Tibial nerve (tissue), 4 donors: ENCODE results near the gene SIVA1. TPM values are rescaled to one million over a fixed set of nuclear protein-coding genes. Genes with fewer than 3 reads are reported as not detected.
A peak's percentile ranks its signal among the peaks of the same experiment; 100 is the strongest.

ENCODE experiments used
- DNase-seq, 2 donors: peaks; one replicate each; pipeline ENCODE4 v3.0.0-alpha.2; 2019; ENCODE audit warnings: low spot score in 2 of 2
- H3K27ac ChIP-seq, 4 donors: fragments of 200-600 bp; sonication (generic) in 3 of 4; one replicate each; pipeline ENCODE4 v1.5.1; 2017 to 2019; ENCODE audit warnings: mild to moderate bottlenecking in 1 of 4
- H3K27me3 ChIP-seq, 2 donors: fragments of 200-600 bp; sonication (generic) in 1 of 2; one replicate each; pipeline versions ENCODE4 v1.5.1 to v1.6.0; 2017 to 2019
- H3K36me3 ChIP-seq, 3 donors: fragments of 200-600 bp; sonication (generic); one replicate each; pipeline ENCODE4 v1.5.1; 2018 to 2019
- H3K4me1 ChIP-seq, 4 donors: fragments of 200-600 bp; sonication (generic) in 3 of 4; one replicate each; pipeline ENCODE4 v1.5.1; 2017 to 2019
- H3K4me3 ChIP-seq, 4 donors: fragments of 200-600 bp; sonication (generic) in 3 of 4; one replicate each; pipeline ENCODE4 v1.5.1; 2017 to 2019; ENCODE audit warnings: mild to moderate bottlenecking in 1 of 4, moderate library complexity in 1 of 4
- H3K9me3 ChIP-seq, 4 donors: fragments of 200-600 bp; sonication (generic) in 3 of 4; one replicate each; pipeline ENCODE4 v1.5.1; 2017 to 2019
- EP300 ChIP-seq, 2 donors: sonication (generic); formaldehyde crosslinking; IDR thresholded peaks; one replicate each; pipeline ENCODE4 v1.6.1; 2017; ENCODE audit warnings: antibody characterized with exemption in 2 of 2, mild to moderate bottlenecking in 1 of 2
- POLR2A ChIP-seq, 2 donors: fragments of 450-650 bp; IDR thresholded peaks; one replicate each; pipeline ENCODE4 v1.6.1; 2017; ENCODE audit warnings: antibody characterized with exemption in 2 of 2, mild to moderate bottlenecking in 2 of 2, moderate library complexity in 2 of 2
- WGBS, 2 donors: methylation state at CpG; one replicate each; pipeline ENCODE4 v1.1.5; 2018; 5-methylcytosine and 5-hydroxymethylcytosine counted together
- total RNA-seq, 4 donors: library from RNA; depleted of rRNA; stranded (reverse); fragments of >200 nt; gene quantifications; one replicate each; pipeline ENCODE4 v1.1.0, GENCODE V29; 2016
- TF ChIP-seq, protein P1 (sequence below), 5 experiments: fragments of 200-600 bp in 3 of 5; fragments of 450-650 bp in 2 of 5; sonication (generic) in 3 of 5; IDR thresholded peaks; one replicate each; pipeline ENCODE4 v1.5.1; 2016 to 2019; ENCODE audit warnings: antibody characterized with exemption in 5 of 5, mild to moderate bottlenecking in 3 of 5, moderate library complexity in 2 of 5

SIVA1 gene
- total RNA-seq, 4 donors from 2014 or later = 260 to 422 (median 378) TPM

GRCh38 chr14:104718871-104719270 lies 34.1 kb upstream of the SIVA1 start:
- WGBS, 2 donors = 68 to 71% methylated on average over 7 to 10 of the region's 11 CpGs
- H3K27me3 ChIP-seq = no peaks in the 10 kb centered on the region
- no peak for DNase-seq
- peak overlapping the region in 1 of 4 donors; percentile 65 for H3K27ac ChIP-seq
- H3K4me1 ChIP-seq = peaks cover 0 to 32% (median 20%) of the 10 kb centered on the region in 4 donors
- no peaks in the 10 kb centered on the region for H3K9me3 ChIP-seq
- H3K4me3 ChIP-seq = no peak overlapping the region
- TF ChIP-seq EP300 (IDR thresholded peaks at IDR 0.05) = no peak
- TF ChIP-seq, protein P1, sequence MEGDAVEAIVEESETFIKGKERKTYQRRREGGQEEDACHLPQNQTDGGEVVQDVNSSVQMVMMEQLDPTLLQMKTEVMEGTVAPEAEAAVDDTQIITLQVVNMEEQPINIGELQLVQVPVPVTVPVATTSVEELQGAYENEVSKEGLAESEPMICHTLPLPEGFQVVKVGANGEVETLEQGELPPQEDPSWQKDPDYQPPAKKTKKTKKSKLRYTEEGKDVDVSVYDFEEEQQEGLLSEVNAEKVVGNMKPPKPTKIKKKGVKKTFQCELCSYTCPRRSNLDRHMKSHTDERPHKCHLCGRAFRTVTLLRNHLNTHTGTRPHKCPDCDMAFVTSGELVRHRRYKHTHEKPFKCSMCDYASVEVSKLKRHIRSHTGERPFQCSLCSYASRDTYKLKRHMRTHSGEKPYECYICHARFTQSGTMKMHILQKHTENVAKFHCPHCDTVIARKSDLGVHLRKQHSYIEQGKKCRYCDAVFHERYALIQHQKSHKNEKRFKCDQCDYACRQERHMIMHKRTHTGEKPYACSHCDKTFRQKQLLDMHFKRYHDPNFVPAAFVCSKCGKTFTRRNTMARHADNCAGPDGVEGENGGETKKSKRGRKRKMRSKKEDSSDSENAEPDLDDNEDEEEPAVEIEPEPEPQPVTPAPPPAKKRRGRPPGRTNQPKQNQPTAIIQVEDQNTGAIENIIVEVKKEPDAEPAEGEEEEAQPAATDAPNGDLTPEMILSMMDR (IDR thresholded peaks at IDR 0.05) = no peak
- no peak for TF ChIP-seq POLR2A (IDR thresholded peaks at IDR 0.05)
- H3K36me3 ChIP-seq = peaks cover 4 to 73% (median 16%) of the 10 kb centered on the region in 3 donors

DNA sequence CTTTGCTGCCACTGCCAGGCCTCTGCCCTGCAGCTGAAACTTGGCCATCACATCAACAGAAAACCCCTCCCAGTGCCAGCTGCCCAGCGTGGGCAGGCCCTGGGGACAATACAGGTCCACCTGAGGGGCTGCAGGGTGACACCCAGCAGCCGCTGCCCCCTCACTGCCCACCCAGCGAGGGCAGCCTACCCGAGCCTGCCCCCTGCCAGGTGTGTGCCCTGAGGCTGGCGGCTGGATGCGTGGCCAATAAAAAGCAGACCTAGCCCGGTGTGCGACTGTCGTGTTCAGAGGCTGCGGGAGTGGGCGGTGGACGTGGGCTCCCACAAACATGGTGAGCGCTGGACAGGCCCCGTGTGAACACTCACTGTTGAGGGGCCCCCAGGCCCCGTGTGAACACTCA lies 33.6 kb upstream of the SIVA1 start:
- H3K27me3 ChIP-seq = no peaks in the 10 kb centered on the region
- no peak overlapping the region for H3K4me3 ChIP-seq
- no peak for TF ChIP-seq EP300 (IDR thresholded peaks at IDR 0.05)
- TF ChIP-seq, protein P1 (IDR thresholded peaks at IDR 0.05) = no peak
- no peak for TF ChIP-seq POLR2A (IDR thresholded peaks at IDR 0.05)
- peaks cover 0 to 37% (median 22%) of the 10 kb centered on the region in 4 donors for H3K4me1 ChIP-seq
- H3K36me3 ChIP-seq = peaks cover 3 to 68% (median 11%) of the 10 kb centered on the region in 3 donors
- H3K9me3 ChIP-seq = no peaks in the 10 kb centered on the region
- H3K27ac ChIP-seq = peak overlapping the region in 1 of 4 donors; percentile 65
- 73 to 89% methylated on average over 9 to 11 of the region's 15 CpGs for WGBS, 2 donors
- DNase-seq = no peak

DNA sequence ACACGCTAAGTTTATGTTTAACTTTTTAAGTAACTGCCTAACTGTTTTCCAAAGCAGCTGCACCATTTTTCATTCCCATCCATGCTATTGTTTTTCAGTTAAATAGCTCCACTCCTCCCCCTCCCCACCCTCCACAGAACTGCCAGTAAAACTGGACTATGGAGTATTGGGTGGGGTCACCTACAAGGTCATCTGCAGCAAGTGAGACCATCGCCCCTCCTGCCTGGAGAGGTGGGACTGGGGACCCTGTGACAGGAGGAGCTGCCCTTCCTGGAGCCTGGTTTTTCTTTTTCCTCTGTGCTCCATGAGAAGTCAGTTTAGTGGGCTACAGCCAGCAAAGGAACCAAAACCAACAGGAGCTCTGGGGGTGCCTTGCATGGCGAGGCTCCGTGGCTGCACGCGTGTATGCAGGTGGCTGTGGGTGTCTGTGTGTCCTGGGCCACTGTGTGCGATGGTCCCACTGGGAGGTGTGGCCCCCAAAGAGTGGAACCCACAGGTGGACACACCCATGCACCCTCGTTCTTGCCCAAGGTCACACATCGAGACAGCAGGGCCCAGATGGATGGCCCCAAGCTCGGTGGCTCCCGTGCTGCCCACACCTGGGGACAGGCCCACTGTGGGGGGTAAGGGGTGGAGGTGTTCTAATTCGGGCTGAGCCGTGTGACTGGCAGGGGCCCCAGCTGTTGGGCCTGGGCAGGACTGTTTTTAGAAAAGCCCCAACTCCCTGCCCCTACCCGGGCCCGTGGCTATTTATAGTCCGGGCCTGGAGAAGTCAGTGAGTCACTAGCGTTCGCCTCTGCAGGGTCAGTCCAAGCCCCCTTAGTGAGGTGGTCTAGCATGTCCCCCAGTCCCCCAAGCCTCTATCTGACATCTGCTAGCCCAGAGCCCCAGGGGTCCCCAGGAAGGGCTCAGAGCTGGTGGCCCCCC lies 31.2 kb upstream of the SIVA1 start:
- peak overlapping the region; percentile 42 to 78 (median 67) for H3K27ac ChIP-seq
- H3K27me3 ChIP-seq = no peaks in the 10 kb centered on the region
- peaks cover 0 to 44% (median 0%) of the 10 kb centered on the region in 3 donors for H3K36me3 ChIP-seq
- no peak overlapping the region for H3K4me3 ChIP-seq
- H3K9me3 ChIP-seq = no peaks in the 10 kb centered on the region
- WGBS, 2 donors = 66 to 67% methylated on average over 16 to 18 of the region's 18 CpGs
- TF ChIP-seq EP300 (IDR thresholded peaks at IDR 0.05) (no peak), POLR2A (IDR thresholded peaks at IDR 0.05) (no peak)
- TF ChIP-seq, protein P1 (IDR thresholded peaks at IDR 0.05) = no peak
- no peak for DNase-seq
- H3K4me1 ChIP-seq = peaks cover 0 to 59% (median 37%) of the 10 kb centered on the region in 4 donors

- TF ChIP-seq, protein P1 (IDR thresholded peaks at IDR 0.05) = no peak
- no peak for TF ChIP-seq POLR2A (IDR thresholded peaks at IDR 0.05)
- TF ChIP-seq EP300 (IDR thresholded peaks at IDR 0.05) = no peak
- WGBS, 2 donors = 37 to 38% methylated on average over 13 to 18 of the region's 26 CpGs
- peaks cover 0 to 53% (median 37%) of the 10 kb centered on the region in 4 donors for H3K4me1 ChIP-seq
Observed at GRCh38 chr14:104722938-104723650, 29.9 kb upstream of the SIVA1 start.

More at GRCh38 chr14:104722938-104723650, 29.9 kb upstream of the SIVA1 start:
- Histone ChIP-seq H3K4me3 (peak overlapping the region in 2 of 4 donors; percentile 64 to 70), H3K27me3 (no peaks in the 10 kb centered on the region), H3K9me3 (no peaks in the 10 kb centered on the region), H3K27ac (peak overlapping the region; percentile 59 to 78 (median 75)), H3K36me3 (peaks cover 0 to 32% (median 0%) of the 10 kb centered on the region in 3 donors)
- DNase-seq = no peak
